HepG2 (cell line): ENCODE results near the gene AREL1. TPM values are rescaled to one million over a fixed set of nuclear protein-coding genes. Genes with fewer than 3 reads are reported as not detected.

Source experiments
- ADNP ChIP-seq: sonication (generic); formaldehyde crosslinking; IDR thresholded peaks from 2 replicates; pipeline ENCODE4 v1.4.0; 2020; ENCODE audit warnings: missing genetic modification reagents
- E2F5 ChIP-seq: sonication (generic); formaldehyde crosslinking; conservative IDR thresholded peaks from 2 replicates; pipeline ENCODE4 v1.4.0; 2020; ENCODE audit warnings: missing genetic modification reagents
- HIC2 ChIP-seq: sonication (generic); formaldehyde crosslinking; IDR thresholded peaks from 2 replicates; pipeline ENCODE4 v1.9.0; 2022; ENCODE audit warnings: low read depth, missing genetic modification reagents
- KDM2A ChIP-seq: sonication (generic); formaldehyde crosslinking; IDR thresholded peaks from 2 replicates; pipeline ENCODE4 v1.4.0; 2020; ENCODE audit warnings: low read depth, missing genetic modification reagents, borderline replicate concordance
- KDM5B ChIP-seq: sonication (generic); formaldehyde crosslinking; IDR thresholded peaks from 2 replicates; pipeline ENCODE4 v1.4.0; 2020; ENCODE audit warnings: missing genetic modification reagents, mild to moderate bottlenecking, borderline replicate concordance
- KLF15 ChIP-seq: sonication (generic); formaldehyde crosslinking; IDR thresholded peaks from 2 replicates; pipeline ENCODE4 v1.8.1; 2023; ENCODE audit warnings: borderline replicate concordance, mild to moderate bottlenecking, inconsistent platforms, missing genetic modification reagents, mixed read lengths
- NFE2 ChIP-seq: sonication (generic); formaldehyde crosslinking; IDR thresholded peaks from 2 replicates; pipeline ENCODE4 v1.4.0; 2020; ENCODE audit warnings: missing genetic modification reagents
- SATB2 ChIP-seq: sonication (generic); formaldehyde crosslinking; IDR thresholded peaks from 2 replicates; pipeline ENCODE4 v1.5.0; 2020; ENCODE audit warnings: missing genetic modification reagents
- STAT6 ChIP-seq: sonication (generic); formaldehyde crosslinking; IDR thresholded peaks from 2 replicates; pipeline ENCODE4 v1.4.0; 2020; ENCODE audit warnings: missing genetic modification reagents, mild to moderate bottlenecking, borderline replicate concordance
- TARDBP ChIP-seq: sonication (generic); formaldehyde crosslinking; IDR thresholded peaks from 2 replicates; pipeline ENCODE4 v1.8.0; 2022; ENCODE audit warnings: mild to moderate bottlenecking, missing genetic modification reagents
- ZBTB25 ChIP-seq: IDR thresholded peaks from 2 replicates; pipeline ENCODE4 v1.6.1; 2018; ENCODE audit warnings: missing genetic modification reagents
- ZKSCAN5 ChIP-seq: sonication (generic); formaldehyde crosslinking; IDR thresholded peaks from 2 replicates; pipeline ENCODE4 v1.5.1; 2020; ENCODE audit warnings: mild to moderate bottlenecking, missing genetic modification reagents
- ZNF274 ChIP-seq: sonication (generic); formaldehyde crosslinking; IDR thresholded peaks from 2 replicates; pipeline ENCODE4 v1.5.1; 2020; ENCODE audit warnings: mild to moderate bottlenecking, missing genetic modification reagents
- ZNF616 ChIP-seq: sonication (generic); formaldehyde crosslinking; IDR thresholded peaks from 2 replicates; pipeline ENCODE4 v1.5.0; 2020; ENCODE audit warnings: low read depth, mild to moderate bottlenecking, missing genetic modification reagents
- ZNF660 ChIP-seq: sonication (generic); formaldehyde crosslinking; IDR thresholded peaks from 2 replicates; pipeline ENCODE4 v1.5.1; 2020; ENCODE audit warnings: mild to moderate bottlenecking, low read depth, missing genetic modification reagents, borderline replicate concordance
- polyA plus RNA-seq, 8 experiments: library from polyadenylated mRNA; depleted of rRNA in 3 of 8; stranded (reverse) in 7 of 8; unstranded in 1 of 8; fragments of >200 nt; fragmentation: Illumina TruSeq in 4 of 8; extraction: Trizol in 4 of 8; gene quantifications; 2 replicates each; pipeline versions ENCODE4 v1.2.1 to v1.2.3, GENCODE V29; 2011 to 2016; ENCODE audit warnings: low read depth in 4 of 8, missing spikeins in 1 of 8, mixed read lengths in 1 of 8; ENCODE audit not compliant: insufficient read depth in 1 of 8
- total RNA-seq, 5 experiments: library from RNA; depleted of rRNA; stranded (reverse); fragments of >200 nt; fragmentation: Illumina TruSeq; extraction: Trizol; gene quantifications; 2 replicates each; pipeline ENCODE4 v1.2.3, GENCODE V29; 2016; ENCODE audit warnings: low read depth in 1 of 5
- TF ChIP-seq, protein P1 (sequence below): sonication (generic); formaldehyde crosslinking; IDR thresholded peaks from 2 replicates; pipeline ENCODE4 v1.9.0; 2022; ENCODE audit warnings: missing genetic modification reagents, mild to moderate bottlenecking, borderline replicate concordance
- TF ChIP-seq, protein P2 (sequence below): sonication (generic); formaldehyde crosslinking; IDR thresholded peaks from 2 replicates; pipeline ENCODE4 v1.5.0; 2020; ENCODE audit warnings: mild to moderate bottlenecking, missing genetic modification reagents
- TF ChIP-seq, protein P3 (sequence below): sonication (generic); formaldehyde crosslinking; IDR thresholded peaks from 2 replicates; pipeline ENCODE4 v1.4.0; 2020; ENCODE audit warnings: missing genetic modification reagents

Gene AREL1
- total and polyA plus RNA-seq, 2 of the 13 experiments (the other 11 are each of a cell fraction or from before 2014, with no cell fraction given): 21.3 to 25.4 TPM

DNA sequence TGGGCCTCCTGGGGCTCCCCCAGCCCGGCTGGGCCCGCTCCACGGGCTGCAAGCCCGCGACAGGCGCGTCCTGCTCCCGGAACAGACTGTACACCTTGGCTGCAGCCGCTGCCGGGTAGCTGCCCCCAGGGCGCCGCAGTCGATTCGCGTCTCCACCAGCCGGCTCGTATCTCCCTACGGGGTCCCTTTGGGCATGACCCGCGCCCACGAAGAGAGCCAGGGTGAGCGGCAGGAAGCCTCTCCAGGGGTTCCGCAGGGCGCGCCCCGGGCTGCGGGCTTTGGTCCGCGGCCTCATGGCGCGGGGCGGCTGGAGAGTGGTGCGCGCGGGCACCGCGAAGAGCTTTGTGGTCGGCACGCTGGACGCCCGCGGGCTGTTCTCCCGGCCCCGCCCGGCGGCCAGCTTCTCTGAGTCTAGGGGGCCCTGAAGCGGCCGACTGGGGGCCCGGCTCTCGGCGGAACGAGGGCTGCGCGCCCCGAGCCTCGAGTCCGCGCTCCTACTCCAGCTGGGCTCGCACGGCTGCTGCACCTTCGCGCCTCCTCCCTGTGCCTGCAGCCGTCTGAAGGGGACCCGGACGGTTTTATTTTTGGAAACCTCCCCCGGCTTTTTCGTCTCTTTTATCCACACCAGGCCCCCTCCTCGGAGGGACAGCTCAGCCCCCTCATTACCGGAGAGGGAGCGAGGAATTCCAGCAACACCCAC, 101.1 kb downstream of the AREL1 start, which contains the start of gene LTBP2 (continued):
- TF ChIP-seq, protein P1, sequence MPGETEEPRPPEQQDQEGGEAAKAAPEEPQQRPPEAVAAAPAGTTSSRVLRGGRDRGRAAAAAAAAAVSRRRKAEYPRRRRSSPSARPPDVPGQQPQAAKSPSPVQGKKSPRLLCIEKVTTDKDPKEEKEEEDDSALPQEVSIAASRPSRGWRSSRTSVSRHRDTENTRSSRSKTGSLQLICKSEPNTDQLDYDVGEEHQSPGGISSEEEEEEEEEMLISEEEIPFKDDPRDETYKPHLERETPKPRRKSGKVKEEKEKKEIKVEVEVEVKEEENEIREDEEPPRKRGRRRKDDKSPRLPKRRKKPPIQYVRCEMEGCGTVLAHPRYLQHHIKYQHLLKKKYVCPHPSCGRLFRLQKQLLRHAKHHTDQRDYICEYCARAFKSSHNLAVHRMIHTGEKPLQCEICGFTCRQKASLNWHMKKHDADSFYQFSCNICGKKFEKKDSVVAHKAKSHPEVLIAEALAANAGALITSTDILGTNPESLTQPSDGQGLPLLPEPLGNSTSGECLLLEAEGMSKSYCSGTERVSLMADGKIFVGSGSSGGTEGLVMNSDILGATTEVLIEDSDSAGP (CRISPR knock-in tag): peak; percentile 49; the same call in 1 of the 2 replicates
- TF ChIP-seq HIC2 (CRISPR knock-in tag) (no peak), STAT6 (CRISPR knock-in tag) (no peak), ZNF660 (no peak), ZBTB25 (CRISPR knock-in tag) (no peak), ZKSCAN5 (CRISPR knock-in tag) (no peak), NFE2 (no peak), ZNF616 (CRISPR knock-in tag) (no peak), SATB2 (0 out of 2 replicates have a peak, but pooled peaks have one; percentile 7), KDM2A (CRISPR knock-in tag) (no peak), ADNP (CRISPR knock-in tag) (no peak), ZNF274 (CRISPR knock-in tag) (no peak), TARDBP (0 out of 2 replicates have a peak, but pooled peaks have one; percentile 28), KLF15 (CRISPR knock-in tag) (no peak), E2F5 (no peak), KDM5B (CRISPR knock-in tag) (no peak; the same call in 1 of the 2 replicates)
- TF ChIP-seq, protein P2, sequence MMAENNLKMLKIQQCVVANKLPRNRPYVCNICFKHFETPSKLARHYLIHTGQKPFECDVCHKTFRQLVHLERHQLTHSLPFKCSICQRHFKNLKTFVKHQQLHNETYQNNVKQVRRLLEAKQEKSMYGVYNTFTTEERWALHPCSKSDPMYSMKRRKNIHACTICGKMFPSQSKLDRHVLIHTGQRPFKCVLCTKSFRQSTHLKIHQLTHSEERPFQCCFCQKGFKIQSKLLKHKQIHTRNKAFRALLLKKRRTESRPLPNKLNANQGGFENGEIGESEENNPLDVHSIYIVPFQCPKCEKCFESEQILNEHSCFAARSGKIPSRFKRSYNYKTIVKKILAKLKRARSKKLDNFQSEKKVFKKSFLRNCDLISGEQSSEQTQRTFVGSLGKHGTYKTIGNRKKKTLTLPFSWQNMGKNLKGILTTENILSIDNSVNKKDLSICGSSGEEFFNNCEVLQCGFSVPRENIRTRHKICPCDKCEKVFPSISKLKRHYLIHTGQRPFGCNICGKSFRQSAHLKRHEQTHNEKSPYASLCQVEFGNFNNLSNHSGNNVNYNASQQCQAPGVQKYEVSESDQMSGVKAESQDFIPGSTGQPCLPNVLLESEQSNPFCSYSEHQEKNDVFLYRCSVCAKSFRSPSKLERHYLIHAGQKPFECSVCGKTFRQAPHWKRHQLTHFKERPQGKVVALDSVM (CRISPR knock-in tag): peak; percentile 80
- TF ChIP-seq, protein P3, sequence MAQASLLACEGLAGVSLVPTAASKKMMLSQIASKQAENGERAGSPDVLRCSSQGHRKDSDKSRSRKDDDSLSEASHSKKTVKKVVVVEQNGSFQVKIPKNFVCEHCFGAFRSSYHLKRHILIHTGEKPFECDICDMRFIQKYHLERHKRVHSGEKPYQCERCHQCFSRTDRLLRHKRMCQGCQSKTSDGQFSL (CRISPR knock-in tag): no peak
